Testis (tissue), 2 donors: Measurements from ENCODE around the gene COL15A1.

Experiments
- CTCF ChIP-seq, 3 experiments: fragments of 450-650 bp in 2 of 3; fragments of 200-600 bp in 1 of 3; sonication (generic) in 1 of 3; IDR thresholded peaks; one replicate each; pipeline ENCODE4 v1.5.1; 2016 to 2019; ENCODE audit warnings: antibody characterized with exemption in 3 of 3, mild to moderate bottlenecking in 2 of 3, moderate library complexity in 1 of 3
- POLR2A ChIP-seq: fragments of 450-650 bp; IDR thresholded peaks from one replicate; pipeline ENCODE4 v1.6.1; 2017; ENCODE audit warnings: antibody characterized with exemption, mild to moderate bottlenecking, moderate library complexity

GRCh38 chr9:98955259-98955658 lies 11.6 kb downstream of the COL15A1 start:
- TF ChIP-seq CTCF (IDR thresholded peaks at IDR 0.05): no peak
- no peak for TF ChIP-seq POLR2A
